H9 (cell line): ENCODE data around the gene CCDC148. TPM values are rescaled to one million over a fixed set of nuclear protein-coding genes. Genes with fewer than 3 reads are reported as not detected.

Experiments used
- DNase-seq: peaks from one replicate; pipeline ENCODE4 v3.0.0-alpha.2; 2017
- H2AFZ ChIP-seq: one replicate; pipeline ENCODE4 v1.6.1; 2013; ENCODE audit warnings: mild to moderate bottlenecking, low read length, control low read depth, moderate library complexity
- H2AK5ac ChIP-seq: 2 replicates; pipeline ENCODE4 v1.6.1; 2013; ENCODE audit warnings: low read length, control low read depth, mixed read lengths; ENCODE audit not compliant: insufficient read length
- H2BK120ac ChIP-seq: one replicate; pipeline ENCODE4 v1.6.1; 2013; ENCODE audit warnings: low read depth, mild to moderate bottlenecking, low read length, control low read depth, inconsistent platforms; ENCODE audit not compliant: poor library complexity, severe bottlenecking
- H2BK12ac ChIP-seq: 2 replicates; pipeline ENCODE4 v1.6.1; 2013; ENCODE audit warnings: low read length, control low read depth, mixed read lengths, low read depth; ENCODE audit not compliant: insufficient read length
- H2BK15ac ChIP-seq: 2 replicates; pipeline ENCODE4 v1.6.1; 2013; ENCODE audit warnings: low read depth, low read length, control low read depth
- H2BK20ac ChIP-seq: one replicate; pipeline ENCODE4 v1.6.1; 2013; ENCODE audit warnings: low read depth, mild to moderate bottlenecking, low read length, control low read depth, inconsistent platforms; ENCODE audit not compliant: poor library complexity, severe bottlenecking
- H2BK5ac ChIP-seq: 2 replicates; pipeline ENCODE4 v1.6.1; 2013; ENCODE audit warnings: low read length, control low read depth, mixed read lengths; ENCODE audit not compliant: insufficient read length
- H3K14ac ChIP-seq: 2 replicates; pipeline ENCODE4 v1.6.1; 2013; ENCODE audit warnings: low read length, control low read depth; ENCODE audit not compliant: insufficient read depth
- H3K18ac ChIP-seq: 2 replicates; pipeline ENCODE4 v1.6.1; 2013; ENCODE audit warnings: low read depth, mild to moderate bottlenecking, mixed read lengths, low read length, control low read depth; ENCODE audit not compliant: insufficient read length
- H3K23ac ChIP-seq: 2 replicates; pipeline ENCODE4 v1.6.1; 2013; ENCODE audit warnings: low read length, control low read depth, mixed read lengths, low read depth; ENCODE audit not compliant: insufficient read length
- H3K23me2 ChIP-seq: 2 replicates; pipeline ENCODE4 v1.6.1; 2013; ENCODE audit warnings: low read depth, mild to moderate bottlenecking, mixed read lengths, low read length, control low read depth; ENCODE audit not compliant: insufficient read length, poor library complexity, severe bottlenecking
- H3K27ac ChIP-seq: 2 replicates; pipeline ENCODE4 v1.5.1; 2013; ENCODE audit warnings: low read length, control low read depth, mixed read lengths, low read depth; ENCODE audit not compliant: insufficient read length
- H3K27me3 ChIP-seq: 2 replicates; pipeline ENCODE4 v1.6.1; 2013; ENCODE audit warnings: low read length, control low read depth, inconsistent platforms; ENCODE audit not compliant: insufficient read depth
- H3K4ac ChIP-seq: 2 replicates; pipeline ENCODE4 v1.6.1; 2013; ENCODE audit warnings: low read depth, mild to moderate bottlenecking, control low read depth, inconsistent platforms, low read length, moderate library complexity
- H3K4me1 ChIP-seq: 2 replicates; pipeline ENCODE4 v1.6.1; 2013; ENCODE audit warnings: low read length, control low read depth, inconsistent platforms; ENCODE audit not compliant: insufficient read depth
- H3K4me2 ChIP-seq: 2 replicates; pipeline ENCODE4 v1.6.1; 2013; ENCODE audit warnings: low read length, control low read depth, mixed read lengths; ENCODE audit not compliant: insufficient read length, insufficient read depth
- H3K56ac ChIP-seq: 2 replicates; pipeline ENCODE4 v1.6.1; 2013; ENCODE audit warnings: low read depth, mild to moderate bottlenecking, mixed read lengths, low read length, control low read depth; ENCODE audit not compliant: insufficient read length
- H3K79me1 ChIP-seq: 2 replicates; pipeline ENCODE4 v1.6.1; 2013; ENCODE audit warnings: low read depth, mild to moderate bottlenecking, moderate library complexity, low read length, control low read depth, inconsistent platforms; ENCODE audit not compliant: insufficient read depth, poor library complexity, severe bottlenecking
- H3K79me2 ChIP-seq: 2 replicates; pipeline ENCODE4 v1.6.1; 2013; ENCODE audit warnings: low read length, control low read depth, inconsistent platforms; ENCODE audit not compliant: insufficient read depth
- H3K9ac ChIP-seq: 2 replicates; pipeline ENCODE4 v1.6.1; 2013; ENCODE audit warnings: low read length, control low read depth, mixed read lengths; ENCODE audit not compliant: insufficient read length; ENCODE audit errors: extremely low read depth
- H3K9me3 ChIP-seq: one replicate; pipeline ENCODE4 v1.6.1; 2013; ENCODE audit warnings: low read depth, low read length, inconsistent platforms; ENCODE audit not compliant: control insufficient read depth
- H3T11ph ChIP-seq: one replicate; pipeline ENCODE4 v1.6.1; 2013; ENCODE audit warnings: mild to moderate bottlenecking, low read length, control low read depth, inconsistent platforms
- H4K20me1 ChIP-seq: one replicate; pipeline ENCODE4 v1.6.1; 2013; ENCODE audit not compliant: control insufficient read depth, insufficient read length, insufficient read depth
- H4K5ac ChIP-seq: 2 replicates; pipeline ENCODE4 v1.6.1; 2013; ENCODE audit warnings: low read depth, mild to moderate bottlenecking, mixed read lengths, low read length, control low read depth; ENCODE audit not compliant: insufficient read length
- H4K8ac ChIP-seq: replicated peaks from 2 replicates; pipeline ENCODE4 v1.6.1; 2013; ENCODE audit warnings: low read length, control low read depth, mixed read lengths, low read depth; ENCODE audit not compliant: insufficient read length
- H4K91ac ChIP-seq: 2 replicates; pipeline ENCODE4 v1.6.1; 2013; ENCODE audit warnings: low read depth, mild to moderate bottlenecking, moderate library complexity, mixed read lengths, low read length, control low read depth; ENCODE audit not compliant: insufficient read length
- H3K27ac Mint-ChIP-seq, 3 experiments: 2 replicates in 2 of 3; 3 replicates in 1 of 3; pipeline ENCODE4 v1.8.0; 2020 to 2021; ENCODE audit warnings: mixed read lengths in 3 of 3, mild to moderate bottlenecking in 1 of 3, moderate library complexity in 1 of 3
- H3K27me3 Mint-ChIP-seq: 2 replicates; pipeline ENCODE4 v1.8.0; 2021; ENCODE audit warnings: low read depth, mild to moderate bottlenecking, moderate library complexity, mixed read lengths
- H3K36me3 Mint-ChIP-seq, 3 experiments: 2 replicates in 2 of 3; 3 replicates in 1 of 3; pipeline ENCODE4 v1.8.0; 2020 to 2021; ENCODE audit warnings: low read depth in 3 of 3, mixed read lengths in 3 of 3; ENCODE audit not compliant: insufficient read depth in 1 of 3
- H3K4me1 Mint-ChIP-seq, 2 experiments: 2 replicates each; pipeline ENCODE4 v1.8.0; 2020; ENCODE audit warnings: mixed read lengths in 2 of 2
- H3K4me3 Mint-ChIP-seq, 2 experiments: 2 replicates in 1 of 2; 3 replicates in 1 of 2; pipeline ENCODE4 v1.8.0; 2020 to 2021; ENCODE audit warnings: mild to moderate bottlenecking in 2 of 2, mixed read lengths in 2 of 2, moderate library complexity in 1 of 2
- H3K9me3 Mint-ChIP-seq, 2 experiments: 2 replicates in 1 of 2; 3 replicates in 1 of 2; pipeline ENCODE4 v1.8.0; 2020; ENCODE audit warnings: mild to moderate bottlenecking in 2 of 2, mixed read lengths in 2 of 2, moderate library complexity in 1 of 2
- WGBS: extraction: QIAGEN DNeasy Blood & Tissue Kit; methylation state at CpG from one replicate; pipeline ENCODE4 v1.1.7; 2013; ENCODE audit warnings: missing lambda C conversion rate, low lambda C conversion rate, mixed read lengths; ENCODE audit not compliant: insufficient read length; ENCODE audit errors: extremely low coverage; 5-methylcytosine and 5-hydroxymethylcytosine counted together
- total RNA-seq: library from RNA; stranded (reverse); gene quantifications from 2 replicates; pipeline ENCODE4 v1.2.1, GENCODE V29; 2021
- TF ChIP-seq, protein P1 (sequence below): fragments of 200-600 bp; sonication (generic); conservative IDR thresholded peaks from 3 replicates; pipeline ENCODE4 v1.8.0; 2021; ENCODE audit warnings: antibody characterized with exemption, mild to moderate bottlenecking

CCDC148 gene
- total RNA-seq, 1 experiment from 2014 or later, result 1.5 TPM

DNA sequence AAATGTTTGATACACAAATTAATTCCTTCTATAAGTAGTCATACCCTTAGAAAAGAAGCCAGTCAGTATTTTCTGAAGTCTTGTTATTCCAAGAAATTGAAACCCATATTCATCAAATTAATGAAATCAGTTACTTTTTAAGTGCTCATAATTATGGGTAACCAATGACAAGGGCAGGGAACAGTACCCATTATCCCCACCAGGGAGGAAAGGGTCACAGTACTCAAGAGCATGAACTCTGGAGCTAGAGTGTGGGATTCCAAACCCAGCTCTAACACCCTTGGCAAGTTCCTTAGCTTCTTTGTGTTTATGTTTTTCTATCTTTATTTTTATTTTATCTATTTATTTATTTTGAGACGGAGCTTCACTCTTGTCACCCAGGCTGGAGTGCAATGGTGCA is 68.4 kb downstream of the CCDC148 start:
- H3K23me2 ChIP-seq, result no peaks in the 10 kb centered on the region
- TF ChIP-seq, protein P1, sequence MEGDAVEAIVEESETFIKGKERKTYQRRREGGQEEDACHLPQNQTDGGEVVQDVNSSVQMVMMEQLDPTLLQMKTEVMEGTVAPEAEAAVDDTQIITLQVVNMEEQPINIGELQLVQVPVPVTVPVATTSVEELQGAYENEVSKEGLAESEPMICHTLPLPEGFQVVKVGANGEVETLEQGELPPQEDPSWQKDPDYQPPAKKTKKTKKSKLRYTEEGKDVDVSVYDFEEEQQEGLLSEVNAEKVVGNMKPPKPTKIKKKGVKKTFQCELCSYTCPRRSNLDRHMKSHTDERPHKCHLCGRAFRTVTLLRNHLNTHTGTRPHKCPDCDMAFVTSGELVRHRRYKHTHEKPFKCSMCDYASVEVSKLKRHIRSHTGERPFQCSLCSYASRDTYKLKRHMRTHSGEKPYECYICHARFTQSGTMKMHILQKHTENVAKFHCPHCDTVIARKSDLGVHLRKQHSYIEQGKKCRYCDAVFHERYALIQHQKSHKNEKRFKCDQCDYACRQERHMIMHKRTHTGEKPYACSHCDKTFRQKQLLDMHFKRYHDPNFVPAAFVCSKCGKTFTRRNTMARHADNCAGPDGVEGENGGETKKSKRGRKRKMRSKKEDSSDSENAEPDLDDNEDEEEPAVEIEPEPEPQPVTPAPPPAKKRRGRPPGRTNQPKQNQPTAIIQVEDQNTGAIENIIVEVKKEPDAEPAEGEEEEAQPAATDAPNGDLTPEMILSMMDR, result peak; percentile 34; the same call in 2 of the 3 replicates
- H3K4ac ChIP-seq, result no peak overlapping the region
- Mint-ChIP-seq H3K4me1 (peaks cover 4 to 6% of the 10 kb centered on the region in 2 experiments), H3K9me3 (no peaks in the 10 kb centered on the region; a peak in 1 of 5 replicates), H3K27ac (no peak overlapping the region), H3K27me3 (no peaks in the 10 kb centered on the region), H3K36me3 (no peaks in the 10 kb centered on the region), H3K4me3 (no peak overlapping the region)
- H4K8ac ChIP-seq, result no peak overlapping the region
- H3K56ac ChIP-seq, result no peak overlapping the region
- H3K9me3 ChIP-seq, result no peaks in the 10 kb centered on the region
- no peak overlapping the region for H3K23ac ChIP-seq
- no peak overlapping the region for H2BK12ac ChIP-seq
- no peaks in the 10 kb centered on the region for H3K27me3 ChIP-seq
- no peak overlapping the region for H3K9ac ChIP-seq
- no CpG with 5 or more reads among the region's 1 CpG for whole genome bisulfite sequencing
- no peak overlapping the region for H2BK5ac ChIP-seq
- DNase-seq, result no peak
- H3K4me1 ChIP-seq, result no peaks in the 10 kb centered on the region
- H3K4me2 ChIP-seq, result no peak overlapping the region
- H2BK120ac ChIP-seq, result no peak overlapping the region
- H2AK5ac ChIP-seq, result no peak overlapping the region
- no peak overlapping the region for H2AFZ ChIP-seq
- H3K14ac ChIP-seq, result no peak overlapping the region
- no peaks in the 10 kb centered on the region for H4K20me1 ChIP-seq
- no peak overlapping the region for H2BK15ac ChIP-seq
- H4K91ac ChIP-seq, result no peak overlapping the region
- H3K27ac ChIP-seq, result no peak overlapping the region
- H3K79me2 ChIP-seq, result 0 out of 2 replicates have a peak, but pooled peaks cover 3% of the 10 kb centered on the region
- no peak overlapping the region for H2BK20ac ChIP-seq
- no peak overlapping the region for H3K18ac ChIP-seq
- no peak overlapping the region for H3T11ph ChIP-seq
- no peaks in the 10 kb centered on the region for H3K79me1 ChIP-seq
- no peak overlapping the region for H4K5ac ChIP-seq
